Measurements from ENCODE around the gene HOXA1.

HOXA1 gene

GRCh38 chr7:27095897-27096767, at the start of gene HOXA1:
TSS of gene HOXA1 (minus strand) at chr7:27096000. CDS start at chr7:27095912, 88 bp downstream.
- DNase-seq, result peak; percentile 77 to 79

DNA sequence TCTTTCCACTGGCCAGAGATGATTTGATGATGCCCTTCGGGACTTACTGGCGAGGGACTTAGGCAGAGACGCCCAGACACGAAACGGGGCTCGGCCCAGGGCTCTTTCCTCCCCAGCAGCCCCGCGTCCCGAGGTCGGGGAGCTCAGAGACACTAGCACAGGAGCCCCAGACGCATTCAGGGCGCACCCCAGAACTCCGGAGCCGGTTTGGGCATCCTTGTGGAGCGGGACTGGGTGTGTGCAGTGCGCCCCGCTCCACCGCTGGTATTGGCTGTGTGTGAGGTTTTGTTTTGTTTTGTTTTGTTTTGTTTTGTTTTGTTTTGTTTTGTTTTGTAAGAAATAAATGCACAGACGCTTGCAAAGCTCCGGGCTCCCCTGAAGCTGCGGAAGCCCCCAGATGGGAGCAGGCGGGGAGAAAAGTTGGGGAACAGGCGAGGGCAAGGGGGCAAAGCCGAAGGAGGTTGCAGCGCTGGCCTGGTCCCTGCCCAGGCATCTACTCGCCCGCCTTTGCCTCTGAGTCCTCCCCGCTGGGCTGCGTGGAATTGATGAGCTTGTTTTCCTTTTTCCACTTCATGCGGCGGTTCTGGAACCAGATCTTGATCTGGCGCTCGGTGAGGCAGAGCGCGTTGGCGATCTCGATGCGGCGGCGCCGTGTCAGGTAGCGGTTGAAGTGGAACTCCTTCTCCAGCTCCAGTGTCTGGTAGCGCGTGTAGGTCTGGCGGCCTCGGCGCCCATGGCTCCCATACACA, 49.5 kb upstream of the HOXA1 start:
- no peak for DNase-seq

GRCh38 chr7:27144781-27145164, 49.0 kb upstream of the HOXA1 start:
- DNase-seq, result no peak

DNA sequence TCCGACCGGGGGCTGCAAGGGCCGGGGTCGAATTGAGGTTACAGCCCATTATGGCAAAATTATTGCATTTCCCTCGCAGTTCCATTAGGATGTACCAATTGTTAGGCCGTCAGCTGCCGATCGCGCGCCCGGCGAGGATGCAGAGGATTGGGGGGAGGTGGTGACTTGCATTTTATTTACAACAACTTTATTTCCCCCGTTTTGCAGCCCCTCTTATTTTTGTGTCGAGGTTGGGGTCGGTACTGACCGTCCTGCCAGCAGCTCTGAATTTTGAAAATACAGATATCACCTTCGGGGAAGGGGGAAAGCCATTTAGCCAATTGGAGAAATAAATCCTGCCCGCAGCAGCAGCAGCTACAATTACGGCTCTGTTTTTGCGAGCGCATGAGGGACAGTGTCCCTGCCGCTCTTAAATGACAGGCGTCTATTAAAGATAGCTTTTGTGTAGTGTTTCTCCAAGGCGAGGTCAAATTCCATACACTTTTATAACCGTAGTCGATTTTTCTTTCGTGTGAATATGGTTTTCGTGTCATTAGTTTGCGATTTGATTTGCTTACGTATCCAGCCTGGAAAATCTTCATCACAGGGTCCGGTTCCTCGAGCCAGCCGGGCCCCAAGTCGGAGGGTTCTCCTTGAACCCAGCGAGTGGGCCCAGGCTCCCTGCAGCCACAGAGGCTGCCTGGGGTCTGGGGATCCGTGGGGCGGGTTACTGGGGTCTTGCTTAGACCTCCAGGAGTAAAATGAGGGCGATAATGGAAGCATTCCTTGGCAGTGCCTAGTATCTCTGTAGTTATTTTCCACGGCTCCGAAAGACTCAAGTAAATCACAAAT, 48.4 kb upstream of the HOXA1 start:
- no peak for DNase-seq

- peak; percentile 32 to 60 for DNase-seq
Observed at GRCh38 chr7:27143023-27143949, 47.5 kb upstream of the HOXA1 start, which contains the start of gene HOXA5. TSS of gene HOXA5 (minus strand) at chr7:27143681. CDS start at chr7:27143607, 74 bp downstream.

GRCh38 chr7:27142580-27143022, 46.8 kb upstream of the HOXA1 start:
- no peak for DNase-seq

DNA sequence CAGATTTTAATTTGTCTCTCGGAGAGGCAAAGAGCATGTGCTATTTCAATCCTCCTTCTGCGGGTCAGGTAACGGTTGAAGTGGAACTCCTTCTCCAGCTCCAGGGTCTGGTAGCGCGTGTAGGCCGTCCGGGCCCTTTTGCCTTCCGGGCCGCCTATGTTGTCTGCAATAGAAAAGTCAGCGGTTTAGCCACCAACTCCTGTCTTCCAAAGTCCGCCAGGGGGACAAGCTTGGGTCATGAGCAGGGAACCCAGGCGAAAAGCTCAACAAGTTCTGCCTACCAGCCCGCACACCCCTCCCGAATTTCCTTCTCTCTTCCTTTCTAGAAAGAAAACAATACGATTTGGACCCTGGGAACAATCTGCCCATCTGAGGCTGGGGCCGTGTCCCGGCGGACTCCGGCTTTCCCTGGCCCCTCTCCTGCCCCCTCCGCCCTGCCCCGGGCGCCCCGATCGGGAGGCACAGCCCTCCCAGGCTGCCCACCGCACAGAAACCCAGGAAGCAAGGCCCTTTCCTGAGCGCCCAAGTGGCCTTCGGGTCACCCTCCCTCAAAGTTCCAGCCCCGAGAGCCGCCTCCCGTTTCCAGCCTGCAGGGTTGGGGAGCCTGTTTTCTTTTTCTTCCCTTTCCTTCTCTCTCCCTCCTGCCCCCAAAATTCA, 46.3 kb upstream of the HOXA1 start:
- DNase-seq, result no peak

DNA sequence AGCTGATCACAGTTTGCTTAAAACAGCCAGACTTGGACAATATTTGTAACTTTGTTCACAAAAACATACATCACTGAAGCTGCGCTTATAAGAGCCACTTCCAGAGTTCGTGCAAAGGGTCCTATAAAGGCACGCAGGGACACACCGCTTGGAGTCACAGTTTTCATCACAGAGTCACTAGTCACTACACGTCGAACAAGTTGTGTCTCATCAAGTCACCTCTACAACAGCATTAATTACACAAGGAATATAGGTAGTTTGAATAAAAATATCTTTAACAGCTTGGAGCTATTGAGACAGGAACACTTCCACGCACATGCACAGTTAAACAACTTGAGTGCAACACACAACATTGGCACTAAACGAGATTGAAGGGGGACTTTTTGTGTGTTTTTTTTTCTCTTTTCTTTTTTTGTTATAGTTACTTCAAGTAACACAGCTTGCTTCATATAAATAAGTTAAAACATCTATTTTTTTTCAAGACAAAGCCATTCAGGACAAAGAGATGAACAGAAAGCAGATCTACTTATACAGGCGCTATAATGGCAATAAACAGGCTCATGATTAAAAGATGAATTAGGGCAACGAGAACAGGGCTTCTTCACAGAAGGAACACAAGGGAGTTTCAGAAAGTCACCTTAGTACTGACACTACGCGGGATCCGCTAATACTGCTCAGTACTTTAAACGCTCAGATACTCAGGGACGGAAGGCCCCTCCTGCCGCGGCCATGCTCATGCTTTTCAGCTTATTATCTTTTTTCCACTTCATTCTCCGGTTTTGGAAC, 45.5 kb upstream of the HOXA1 start:
- no peak for DNase-seq

DNA sequence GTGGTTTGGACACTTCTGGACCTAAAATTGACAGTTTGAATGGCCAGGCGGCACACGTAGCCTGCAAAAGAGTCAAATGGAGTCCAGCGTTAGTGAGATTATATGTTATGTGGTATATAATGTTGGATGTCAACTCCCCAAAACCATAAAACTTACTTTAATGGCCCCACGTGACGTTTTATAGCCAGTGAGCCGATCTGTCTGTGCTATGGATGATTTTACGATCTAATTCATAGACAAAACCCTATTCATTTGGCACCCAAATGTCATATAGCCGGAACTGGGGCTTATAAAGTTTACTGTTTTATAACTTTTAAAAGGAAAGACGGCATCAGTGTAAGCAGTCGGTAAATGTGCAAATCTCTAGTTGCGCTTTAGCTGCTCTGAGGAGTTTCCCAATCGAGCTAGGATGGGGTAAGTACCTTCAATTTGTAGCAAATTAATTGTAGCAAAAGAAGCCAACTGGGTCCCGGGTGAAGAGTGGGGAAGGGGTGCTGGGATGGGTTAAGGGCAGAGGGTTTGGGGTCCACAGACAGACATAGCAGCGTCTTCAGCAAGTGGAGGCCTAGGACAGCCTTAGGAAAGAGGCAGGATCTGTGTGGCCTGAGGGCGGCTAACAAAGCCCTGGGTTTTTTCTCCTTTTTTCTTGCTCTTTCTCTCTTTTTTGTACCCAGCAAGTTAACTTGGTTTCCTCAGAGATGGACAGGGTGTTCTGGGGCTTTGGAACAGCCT, 44.5 kb upstream of the HOXA1 start:
- DNase-seq, result no peak

DNA sequence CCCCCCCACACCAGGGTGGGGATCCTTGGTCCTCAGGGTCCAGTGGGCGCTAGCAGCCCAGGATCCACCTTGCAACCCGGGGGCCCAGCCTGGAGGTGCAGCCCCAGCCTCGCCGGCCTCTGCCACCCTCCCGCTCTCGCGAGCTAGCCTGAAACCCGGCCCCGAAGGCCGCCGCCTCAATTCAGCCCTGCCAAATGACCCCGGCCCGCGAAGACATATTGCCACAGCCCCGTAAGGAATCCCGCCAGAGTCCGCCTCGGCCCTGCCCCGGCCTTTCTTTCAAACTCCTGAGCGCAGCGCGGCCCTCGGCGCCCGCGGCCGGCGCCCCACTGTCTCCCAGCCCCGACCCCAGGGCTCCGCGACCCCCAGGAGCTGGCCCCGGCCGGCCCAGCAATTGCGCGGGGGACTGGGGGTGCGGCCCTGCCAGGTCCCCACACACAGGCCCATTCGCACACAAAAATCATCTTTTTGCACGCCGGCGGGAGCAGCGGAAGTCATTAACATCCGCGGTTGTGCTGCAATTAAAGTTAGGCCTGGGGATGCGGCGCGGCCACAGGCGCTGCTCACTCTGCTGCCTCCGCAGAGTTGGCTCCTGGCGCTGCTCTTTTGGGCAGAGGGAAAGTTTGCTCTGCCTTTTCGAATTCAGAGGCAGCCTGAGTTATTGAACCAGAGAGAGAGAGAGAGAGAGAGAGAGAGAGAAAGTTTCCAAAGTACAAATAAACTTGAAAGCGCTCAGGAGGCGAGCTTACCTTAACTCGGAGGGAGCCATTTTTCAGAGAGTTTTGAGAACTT, 43.7 kb upstream of the HOXA1 start:
- no peak for DNase-seq

GRCh38 chr7:27138985-27139333, 43.2 kb upstream of the HOXA1 start:
- no peak for DNase-seq

DNA sequence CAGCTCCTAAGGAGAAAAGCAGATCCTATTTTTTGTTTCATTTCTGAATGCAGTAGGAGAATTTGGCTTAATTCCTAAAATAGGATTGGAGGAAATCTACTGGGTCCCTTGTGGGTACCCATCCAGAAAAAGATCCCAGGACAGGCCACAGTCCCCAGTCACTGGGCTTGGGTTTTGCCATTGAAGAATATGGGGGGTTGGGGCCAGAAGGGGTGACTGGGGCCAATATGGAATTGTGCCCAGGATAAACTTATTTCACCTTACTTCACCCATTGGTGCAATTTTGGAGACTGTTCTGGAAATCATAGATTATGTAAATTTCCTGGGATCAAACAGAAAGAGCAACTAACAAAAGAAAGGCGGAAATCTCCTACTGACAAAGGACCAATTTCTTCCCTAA, 42.7 kb upstream of the HOXA1 start:
- no peak for DNase-seq

DNA sequence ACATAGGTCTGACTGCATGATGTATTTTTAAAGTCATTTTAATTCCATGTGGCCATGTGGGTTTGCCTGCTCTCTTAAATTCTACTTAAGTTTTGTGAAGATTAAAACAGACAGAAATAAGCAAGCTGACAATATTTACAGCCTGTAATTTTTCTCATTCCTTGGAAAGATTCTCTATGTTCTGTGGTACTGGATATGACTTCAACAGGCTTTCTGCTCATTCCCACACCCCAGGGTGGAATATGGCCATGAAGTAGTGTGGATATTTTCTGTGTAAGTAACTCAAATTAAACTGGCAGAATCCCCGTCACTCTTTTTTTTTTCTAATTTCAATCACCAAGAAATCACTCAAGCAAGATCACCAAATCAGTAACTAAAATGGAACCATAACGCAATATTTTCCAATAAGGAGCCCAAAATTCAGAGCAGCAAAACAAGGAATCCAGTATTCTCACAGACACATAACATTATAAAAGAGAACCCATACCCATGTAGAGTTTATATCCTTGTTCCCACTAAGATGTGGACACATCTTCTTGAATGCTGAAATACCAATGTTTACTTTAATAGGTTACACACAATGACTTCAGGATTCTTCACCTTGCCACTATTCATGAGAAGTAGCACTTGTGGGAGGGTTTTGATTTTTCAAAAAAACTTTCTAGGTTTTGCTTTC, 42.0 kb upstream of the HOXA1 start:
- no peak for DNase-seq

DNA sequence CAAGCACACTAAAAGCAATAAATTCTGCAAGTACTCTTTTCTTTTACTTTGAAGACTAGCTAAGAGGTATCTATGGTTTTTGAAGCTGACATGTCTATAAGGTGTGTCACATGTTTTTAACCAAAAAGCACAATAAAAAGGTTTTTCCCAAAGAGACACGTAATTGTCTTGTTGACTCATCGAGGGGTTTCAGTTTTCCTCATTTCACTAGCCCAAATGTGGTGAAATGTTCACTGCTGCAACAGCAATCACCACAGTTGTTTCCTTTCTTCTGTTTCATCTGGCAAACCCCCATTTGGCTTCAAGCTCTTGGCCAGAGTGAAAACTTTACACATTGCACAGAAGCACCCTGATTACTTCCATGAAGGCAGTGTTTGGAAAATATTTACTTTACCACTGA, 38.6 kb upstream of the HOXA1 start:
- peak; percentile 93 to 96 for DNase-seq

GRCh38 chr7:27133409-27134231, 37.8 kb upstream of the HOXA1 start:
- peak in 1 of 2 donors; percentile 45 for DNase-seq

DNA sequence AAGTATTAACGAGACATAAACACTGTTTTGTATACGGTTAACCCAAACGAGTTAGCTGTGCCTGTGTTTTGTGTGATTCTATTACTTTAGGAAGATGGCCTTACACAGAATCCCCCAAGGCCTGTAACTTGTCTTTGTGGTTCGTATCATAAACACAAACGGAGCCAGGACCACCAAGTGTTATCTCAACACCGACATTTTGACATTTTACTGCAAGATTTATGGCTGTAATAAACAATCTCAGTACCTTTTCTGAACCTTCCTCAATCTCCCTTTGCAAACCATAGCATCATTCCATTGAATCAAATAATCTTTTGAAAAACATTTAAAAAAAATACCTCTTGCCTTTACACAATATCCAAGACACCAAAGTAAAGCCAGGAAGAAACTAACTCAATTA, 37.2 kb upstream of the HOXA1 start:
- no peak for DNase-seq

DNA sequence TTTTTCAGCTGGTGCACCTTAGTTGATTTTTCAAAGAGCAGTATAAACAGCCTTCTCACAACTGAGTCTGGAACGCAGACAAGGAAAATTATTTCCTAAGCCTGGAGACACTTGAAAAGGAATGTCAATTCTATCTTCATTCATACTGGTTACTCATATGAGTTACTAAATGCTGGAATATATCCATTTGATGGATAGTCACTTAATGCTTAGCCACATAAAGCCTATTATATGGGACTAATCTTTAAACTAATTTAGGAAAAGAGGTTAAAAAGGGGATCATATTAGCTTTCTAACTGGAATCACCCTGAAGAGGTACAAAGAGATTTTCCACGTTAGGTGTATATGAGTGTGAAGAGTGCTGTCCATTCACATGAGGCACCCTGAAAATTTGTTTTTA, 36.4 kb upstream of the HOXA1 start:
- no peak for DNase-seq

Data from inflammatory macrophage treated with lipopolysaccharide for 1 hour (primary cell).